Fibroblast of the aortic adventitia (primary cell): ENCODE results near the gene POLR2J. TPM values are rescaled to one million over a fixed set of nuclear protein-coding genes. Genes with fewer than 3 reads are reported as not detected.

ENCODE experiments used
- DNase-seq: peaks from one replicate; pipeline ENCODE4 v3.0.0-alpha.2; 2010; ENCODE audit warnings: low read depth
- H3K4me3 ChIP-seq: 2 replicates; pipeline ENCODE4 v1.5.1; 2011; ENCODE audit warnings: low read depth, mild to moderate bottlenecking, control low read depth, low read length, moderate library complexity
- total RNA-seq: library from RNA; depleted of rRNA; stranded (reverse); fragments of >200 nt; gene quantifications from 2 replicates; pipeline ENCODE4 v1.2.3, GENCODE V29; 2012; ENCODE audit warnings: low replicate concordance
- TF ChIP-seq, protein P1 (sequence below): IDR thresholded peaks from 2 replicates; pipeline ENCODE4 v1.5.1; 2011; ENCODE audit warnings: mild to moderate bottlenecking, low read length, control low read depth, inconsistent platforms; ENCODE audit not compliant: insufficient read depth

The POLR2J gene
- total RNA-seq, 1 donor: 34.0 TPM

DNA sequence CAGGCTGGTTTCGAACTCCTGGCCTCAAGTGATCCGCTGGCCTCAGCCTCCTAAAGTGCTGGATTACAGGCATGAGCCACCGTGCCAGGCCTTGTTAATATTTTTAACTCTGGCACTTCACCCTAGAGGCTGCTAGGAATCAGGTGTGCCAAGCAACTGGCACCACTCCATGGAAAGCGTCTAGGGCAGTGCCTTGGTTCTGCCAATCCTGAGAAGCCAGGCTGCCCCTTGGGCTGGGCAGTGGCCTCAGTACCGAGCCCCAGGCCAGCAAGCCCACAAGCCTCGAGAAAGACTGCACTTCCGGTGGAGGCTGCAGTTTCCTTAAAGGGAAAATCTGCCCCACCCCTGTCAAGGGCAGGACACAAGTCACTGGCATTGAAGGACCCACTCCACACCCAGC lies 25.4 kb downstream of the POLR2J start:
- no peak for DNase-seq
- TF ChIP-seq, protein P1, sequence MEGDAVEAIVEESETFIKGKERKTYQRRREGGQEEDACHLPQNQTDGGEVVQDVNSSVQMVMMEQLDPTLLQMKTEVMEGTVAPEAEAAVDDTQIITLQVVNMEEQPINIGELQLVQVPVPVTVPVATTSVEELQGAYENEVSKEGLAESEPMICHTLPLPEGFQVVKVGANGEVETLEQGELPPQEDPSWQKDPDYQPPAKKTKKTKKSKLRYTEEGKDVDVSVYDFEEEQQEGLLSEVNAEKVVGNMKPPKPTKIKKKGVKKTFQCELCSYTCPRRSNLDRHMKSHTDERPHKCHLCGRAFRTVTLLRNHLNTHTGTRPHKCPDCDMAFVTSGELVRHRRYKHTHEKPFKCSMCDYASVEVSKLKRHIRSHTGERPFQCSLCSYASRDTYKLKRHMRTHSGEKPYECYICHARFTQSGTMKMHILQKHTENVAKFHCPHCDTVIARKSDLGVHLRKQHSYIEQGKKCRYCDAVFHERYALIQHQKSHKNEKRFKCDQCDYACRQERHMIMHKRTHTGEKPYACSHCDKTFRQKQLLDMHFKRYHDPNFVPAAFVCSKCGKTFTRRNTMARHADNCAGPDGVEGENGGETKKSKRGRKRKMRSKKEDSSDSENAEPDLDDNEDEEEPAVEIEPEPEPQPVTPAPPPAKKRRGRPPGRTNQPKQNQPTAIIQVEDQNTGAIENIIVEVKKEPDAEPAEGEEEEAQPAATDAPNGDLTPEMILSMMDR: no peak
- no peak overlapping the region for H3K4me3 ChIP-seq

DNA sequence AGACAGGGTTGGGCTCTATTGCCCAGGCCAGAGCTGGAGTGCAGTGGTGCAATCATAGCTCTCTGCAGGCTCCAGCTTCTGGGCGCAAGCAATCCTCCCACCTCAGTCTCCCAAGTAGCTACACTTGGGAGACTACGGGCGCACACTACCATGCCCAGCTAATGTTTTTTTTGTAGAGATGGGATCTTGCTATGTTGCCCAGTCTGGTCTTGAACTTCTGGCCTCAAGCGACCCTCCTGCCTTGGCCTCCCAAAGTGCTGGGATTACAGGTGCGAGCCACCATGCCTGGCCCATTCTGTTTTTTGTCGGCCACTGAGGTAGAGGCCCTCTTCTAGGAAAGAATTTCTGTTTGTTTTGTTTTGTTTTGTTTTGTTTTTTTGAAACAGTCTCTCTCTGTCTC lies 26.3 kb downstream of the POLR2J start:
- no peak for DNase-seq
- TF ChIP-seq, protein P1: no peak
- H3K4me3 ChIP-seq: no peak overlapping the region

DNA sequence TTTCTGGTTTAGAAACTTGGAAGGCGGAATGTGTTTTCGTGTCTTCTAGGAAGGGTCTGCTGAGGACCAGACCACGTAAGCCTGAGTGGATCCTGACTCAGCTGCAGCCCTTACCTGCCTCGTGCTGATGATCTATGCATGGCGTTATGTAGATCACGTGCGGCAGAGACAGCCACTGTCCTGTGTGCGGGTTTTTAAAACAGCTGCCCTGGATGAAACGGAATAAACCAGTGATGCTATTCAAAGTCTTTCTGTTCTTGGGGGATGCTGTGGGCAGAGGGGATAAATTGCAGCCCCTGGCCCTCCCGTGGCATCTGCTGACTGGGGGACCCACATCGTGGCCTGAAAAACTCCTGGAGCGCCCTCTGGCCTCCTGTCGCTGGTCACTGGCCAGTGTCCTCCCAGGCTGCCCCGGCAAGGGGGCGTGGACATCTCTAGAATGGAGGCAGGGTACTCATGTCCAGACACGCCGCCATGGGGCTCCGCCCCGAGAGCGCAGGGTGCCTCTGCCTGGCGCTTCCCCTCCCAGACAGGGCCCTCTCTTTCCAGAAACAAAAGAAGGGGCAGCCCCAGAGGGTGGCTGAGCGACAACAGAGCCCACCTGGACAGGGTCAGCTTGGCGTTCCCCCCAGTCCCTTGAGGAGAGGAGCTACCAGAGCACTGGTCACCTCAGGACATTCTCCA lies 27.2 kb downstream of the POLR2J start:
- DNase-seq: no peak
- no peak overlapping the region for H3K4me3 ChIP-seq
- TF ChIP-seq, protein P1: no peak

DNA sequence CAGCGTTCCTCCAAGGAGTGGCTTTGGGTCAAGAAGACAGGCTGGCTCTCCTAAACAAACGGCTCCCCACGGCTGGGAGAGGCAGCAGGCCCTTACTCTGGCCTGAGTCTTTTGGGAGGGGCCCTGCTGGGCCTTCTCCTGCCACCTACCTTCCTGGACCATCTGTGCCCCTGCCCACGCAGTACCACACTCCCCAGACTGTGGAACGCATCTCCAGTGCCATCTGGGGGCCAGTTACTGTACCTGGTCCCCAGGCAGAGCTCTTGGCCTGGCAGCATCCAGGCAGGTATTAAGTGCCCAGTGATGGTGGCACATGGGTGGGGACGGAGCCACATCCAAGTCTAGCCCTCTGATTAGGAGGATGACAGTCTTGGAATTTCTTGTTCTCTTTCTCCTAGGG lies 28.5 kb downstream of the POLR2J start:
- no peak overlapping the region for H3K4me3 ChIP-seq
- no peak for DNase-seq
- TF ChIP-seq, protein P1: no peak

DNA sequence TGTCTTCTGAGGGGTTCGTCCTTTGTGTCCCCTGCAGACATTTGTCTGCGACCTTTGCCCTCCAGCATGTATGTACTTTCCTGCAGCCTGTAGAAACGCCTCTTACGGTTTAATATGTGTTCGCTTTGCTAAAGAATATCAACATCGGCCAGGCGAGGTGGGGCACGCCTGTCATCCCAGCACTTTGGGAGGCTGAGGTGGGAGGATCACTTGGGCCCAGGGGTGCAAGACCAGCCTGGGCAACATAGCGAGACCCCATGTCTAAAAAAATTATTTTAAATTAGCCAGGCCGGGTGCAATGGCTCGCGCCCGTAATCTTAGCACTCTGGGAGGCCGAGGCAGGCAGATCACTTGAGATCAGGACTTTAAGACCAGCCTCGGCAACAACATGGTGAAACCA lies 29.6 kb downstream of the POLR2J start:
- TF ChIP-seq, protein P1: no peak
- no peak for DNase-seq
- H3K4me3 ChIP-seq: no peak overlapping the region

DNA sequence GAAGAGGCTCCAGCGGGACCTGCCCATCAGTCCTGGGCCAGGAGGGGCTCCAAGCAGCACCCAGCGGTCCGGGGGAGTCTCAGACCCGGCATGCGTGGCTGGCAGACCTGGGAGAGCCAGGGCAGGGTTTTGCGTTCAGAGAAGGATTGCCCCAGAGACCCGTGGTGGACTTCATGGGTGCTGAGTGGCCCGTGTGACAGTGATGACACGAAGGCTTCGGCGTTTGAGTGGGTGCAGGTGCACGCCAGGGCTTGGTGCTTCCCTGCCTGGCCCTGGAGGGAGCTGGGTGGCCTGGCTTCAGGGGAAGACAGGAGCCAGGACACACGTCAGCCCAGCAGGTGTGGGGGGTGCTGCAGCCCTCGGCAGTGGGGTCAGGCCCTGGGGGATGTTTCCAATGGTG lies 31.4 kb downstream of the POLR2J start:
- DNase-seq: no peak
- no peak overlapping the region for H3K4me3 ChIP-seq
- TF ChIP-seq, protein P1: no peak

DNA sequence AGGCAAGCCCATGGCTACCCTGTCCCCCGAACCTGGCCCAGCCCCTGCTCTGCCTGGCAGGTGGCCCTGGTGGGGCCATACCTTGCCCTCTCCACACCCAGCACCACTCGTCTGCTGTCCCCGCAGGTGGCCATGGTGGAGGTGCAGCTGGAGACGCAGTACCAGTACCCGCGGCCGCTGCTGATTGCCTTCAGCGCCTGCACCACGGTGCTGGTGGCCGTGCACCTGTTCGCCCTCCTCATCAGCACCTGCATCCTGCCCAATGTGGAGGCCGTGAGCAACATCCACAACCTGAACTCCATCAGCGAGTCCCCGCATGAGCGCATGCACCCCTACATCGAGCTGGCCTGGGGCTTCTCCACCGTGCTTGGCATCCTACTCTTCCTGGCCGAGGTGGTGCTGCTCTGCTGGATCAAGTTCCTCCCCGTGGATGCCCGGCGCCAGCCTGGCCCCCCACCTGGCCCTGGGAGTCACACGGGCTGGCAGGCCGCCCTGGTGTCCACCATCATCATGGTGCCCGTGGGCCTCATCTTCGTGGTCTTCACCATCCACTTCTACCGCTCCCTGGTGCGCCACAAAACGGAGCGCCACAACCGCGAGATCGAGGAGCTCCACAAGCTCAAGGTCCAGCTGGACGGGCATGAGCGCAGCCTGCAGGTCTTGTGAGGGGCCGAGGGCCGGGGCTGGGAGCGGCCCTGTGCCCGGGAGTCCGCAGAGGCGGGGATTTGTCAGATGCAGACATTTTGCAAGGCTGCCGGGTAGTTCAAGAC lies 32.1 kb downstream of the POLR2J start:
- TF ChIP-seq, protein P1: no peak
- no peak for DNase-seq
- H3K4me3 ChIP-seq: no peak overlapping the region
